Uterus (tissue), 4 donors: ENCODE measurements around the gene ZNF3. TPM values are rescaled to one million over a fixed set of nuclear protein-coding genes. Genes with fewer than 3 reads are reported as not detected.
A peak's percentile ranks its signal among the peaks of the same experiment; 100 is the strongest.

Experiments used
- DNase-seq, 2 donors: peaks; one replicate each; pipeline ENCODE4 v3.0.0-alpha.2; 2019 to 2020
- H3K27ac ChIP-seq, 2 donors: fragments of 200-600 bp; sonication (generic); 1 replicate in 1 of 2; 2 replicates in 1 of 2; pipeline ENCODE4 v1.5.1; 2016 to 2018
- H3K27me3 ChIP-seq, 2 donors: fragments of 200-600 bp; sonication (generic); one replicate each; pipeline ENCODE4 v1.5.1; 2018 to 2019; ENCODE audit warnings: control low read depth in 1 of 2
- H3K36me3 ChIP-seq, 2 donors: fragments of 200-600 bp; sonication (generic); one replicate each; pipeline ENCODE4 v1.5.1; 2019; ENCODE audit warnings: control low read depth in 1 of 2
- H3K4me1 ChIP-seq, 2 donors: fragments of 200-600 bp; sonication (generic); one replicate each; pipeline ENCODE4 v1.5.1; 2018 to 2019; ENCODE audit warnings: control low read depth in 1 of 2
- H3K4me3 ChIP-seq, 2 donors: fragments of 200-600 bp; sonication (generic); 1 replicate in 1 of 2; 2 replicates in 1 of 2; pipeline ENCODE4 v1.5.1; 2018 to 2019; ENCODE audit warnings: mild to moderate bottlenecking in 1 of 2
- H3K9me3 ChIP-seq, 2 donors: fragments of 200-600 bp; sonication (generic); one replicate each; pipeline ENCODE4 v1.5.1; 2019; ENCODE audit warnings: control low read depth in 1 of 2
- POLR2A ChIP-seq, 2 donors: fragments of 450-650 bp; IDR thresholded peaks; one replicate each; pipeline ENCODE4 v1.6.1; 2016; ENCODE audit warnings: antibody characterized with exemption in 2 of 2, mild to moderate bottlenecking in 1 of 2, moderate library complexity in 1 of 2
- intact Hi-C: fragments of 100-400 bp; cut with DNase I; formaldehyde crosslinking; loops from one replicate; pipeline ENCODE4 v1.15.1; 2023; ENCODE audit warnings: low total_unique reads
- total RNA-seq, 4 donors: library from RNA; depleted of rRNA in 3 of 4; stranded (reverse); fragments of >200 nt in 3 of 4; gene quantifications; one replicate each; pipeline versions ENCODE4 v1.1.0 to v1.2.4, GENCODE V29; 2014 to 2023
- TF ChIP-seq, protein P1 (sequence below), 4 experiments: fragments of 200-600 bp in 2 of 4; fragments of 450-650 bp in 2 of 4; sonication (generic) in 2 of 4; IDR thresholded peaks; one replicate each; pipeline ENCODE4 v1.5.1; 2016 to 2019; ENCODE audit warnings: antibody characterized with exemption in 4 of 4, mild to moderate bottlenecking in 2 of 4, moderate library complexity in 1 of 4
- donor health status: DM: yes; HTN: yes; CAD: no.

The ZNF3 gene
- total RNA-seq, 4 donors from 2014 or later = 10.9 to 69.4 (median 50.3) TPM

DNA sequence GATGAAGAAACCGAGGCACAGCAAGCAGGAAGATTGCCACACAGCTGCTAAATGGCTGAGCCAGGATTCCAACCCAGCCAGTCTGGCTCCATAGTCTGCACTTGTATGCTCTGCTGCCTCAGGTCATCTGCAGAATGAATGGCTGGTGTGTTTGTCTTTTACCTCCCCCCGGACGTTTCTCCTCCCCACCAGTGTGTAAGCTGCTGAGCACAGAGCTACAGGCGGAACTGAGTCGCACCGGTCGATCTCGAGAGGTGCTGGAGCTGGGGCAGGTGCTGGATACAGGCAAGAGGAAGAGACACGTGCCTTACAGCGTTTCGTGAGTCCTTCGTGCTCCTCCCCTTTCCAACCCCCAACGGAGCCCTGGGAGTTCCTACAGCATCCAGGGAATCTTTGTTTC, 40.5 kb upstream of the ZNF3 start:
- Histone ChIP-seq H3K27ac (no peak overlapping the region), H3K36me3 (no peaks in the 10 kb centered on the region), H3K4me1 (peaks cover 4 to 6% of the 10 kb centered on the region in 2 donors), H3K9me3 (no peaks in the 10 kb centered on the region), H3K4me3 (no peak overlapping the region), H3K27me3 (no peaks in the 10 kb centered on the region)
- intact Hi-C loops = no loop called here
- no peak for TF ChIP-seq POLR2A (IDR thresholded peaks at IDR 0.05)
- TF ChIP-seq, protein P1, sequence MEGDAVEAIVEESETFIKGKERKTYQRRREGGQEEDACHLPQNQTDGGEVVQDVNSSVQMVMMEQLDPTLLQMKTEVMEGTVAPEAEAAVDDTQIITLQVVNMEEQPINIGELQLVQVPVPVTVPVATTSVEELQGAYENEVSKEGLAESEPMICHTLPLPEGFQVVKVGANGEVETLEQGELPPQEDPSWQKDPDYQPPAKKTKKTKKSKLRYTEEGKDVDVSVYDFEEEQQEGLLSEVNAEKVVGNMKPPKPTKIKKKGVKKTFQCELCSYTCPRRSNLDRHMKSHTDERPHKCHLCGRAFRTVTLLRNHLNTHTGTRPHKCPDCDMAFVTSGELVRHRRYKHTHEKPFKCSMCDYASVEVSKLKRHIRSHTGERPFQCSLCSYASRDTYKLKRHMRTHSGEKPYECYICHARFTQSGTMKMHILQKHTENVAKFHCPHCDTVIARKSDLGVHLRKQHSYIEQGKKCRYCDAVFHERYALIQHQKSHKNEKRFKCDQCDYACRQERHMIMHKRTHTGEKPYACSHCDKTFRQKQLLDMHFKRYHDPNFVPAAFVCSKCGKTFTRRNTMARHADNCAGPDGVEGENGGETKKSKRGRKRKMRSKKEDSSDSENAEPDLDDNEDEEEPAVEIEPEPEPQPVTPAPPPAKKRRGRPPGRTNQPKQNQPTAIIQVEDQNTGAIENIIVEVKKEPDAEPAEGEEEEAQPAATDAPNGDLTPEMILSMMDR (IDR thresholded peaks at IDR 0.05) = no peak
- no peak for DNase-seq

DNA sequence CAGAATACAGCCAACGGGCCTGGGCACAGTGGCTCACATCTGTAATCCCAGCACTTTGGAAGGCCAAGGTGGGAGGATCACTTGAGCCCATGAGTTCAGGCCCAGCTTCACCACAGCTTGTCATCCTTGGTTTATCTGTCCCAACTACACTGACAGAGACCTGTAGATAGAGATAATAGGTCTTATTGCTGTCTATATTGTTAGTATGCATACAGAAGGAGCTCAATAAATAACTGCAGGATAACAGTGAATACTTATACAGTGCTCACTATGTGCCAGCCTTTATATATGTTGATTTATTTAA, 39.2 kb upstream of the ZNF3 start:
- Histone ChIP-seq H3K36me3 (no peaks in the 10 kb centered on the region), H3K27me3 (no peaks in the 10 kb centered on the region), H3K4me3 (peak overlapping the region in 1 of 2 donors; percentile 74), H3K27ac (peak overlapping the region; percentile 84 to 94), H3K4me1 (peaks cover 4 to 6% of the 10 kb centered on the region in 2 donors), H3K9me3 (no peaks in the 10 kb centered on the region)
- no peak for DNase-seq
- TF ChIP-seq POLR2A (IDR thresholded peaks at IDR 0.05) = no peak
- TF ChIP-seq, protein P1 (IDR thresholded peaks at IDR 0.05) = no peak
- intact Hi-C loops = no loop called here

DNA sequence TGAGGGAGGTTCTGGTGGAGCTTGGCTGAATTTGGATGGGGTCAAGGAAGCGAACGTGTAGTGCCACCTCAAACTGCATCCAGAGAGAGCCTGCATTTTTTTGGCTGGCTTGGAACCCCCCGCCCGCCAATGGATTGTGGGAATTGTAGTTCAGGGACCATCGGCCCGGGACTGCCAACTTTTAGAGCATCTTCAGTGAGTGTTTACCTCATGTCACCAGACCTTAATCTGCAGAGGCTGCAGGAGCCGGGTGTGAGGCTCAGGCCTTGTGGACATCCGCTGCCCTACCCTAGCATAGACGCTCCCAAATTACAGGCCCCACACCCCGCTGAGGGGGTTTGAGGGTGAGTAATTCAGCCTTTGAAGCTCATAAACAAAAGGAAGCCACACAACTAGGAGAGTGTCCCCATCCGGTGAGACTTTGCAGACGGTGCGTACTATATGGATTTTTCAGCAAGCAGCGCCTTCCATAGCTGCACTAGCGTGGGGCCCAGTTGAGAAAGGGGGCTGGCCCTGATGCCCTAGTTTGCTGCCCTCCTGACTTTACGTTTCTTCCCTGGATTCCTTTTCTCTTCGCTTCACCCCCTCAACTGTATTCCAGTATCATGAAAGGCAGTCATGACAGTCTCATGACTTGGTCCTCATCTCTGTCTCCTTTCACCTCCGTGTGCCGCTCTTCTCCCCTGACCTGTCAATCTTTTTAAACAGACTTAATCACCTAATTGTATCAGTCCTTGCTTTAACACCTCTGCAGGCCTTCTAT, 38.6 kb upstream of the ZNF3 start:
- peak overlapping the region; percentile 84 to 94 for H3K27ac ChIP-seq
- DNase-seq = peak; percentile 75 to 80
- H3K4me1 ChIP-seq = peaks cover 4 to 6% of the 10 kb centered on the region in 2 donors
- H3K9me3 ChIP-seq = no peaks in the 10 kb centered on the region
- intact Hi-C loops = no loop called here
- H3K4me3 ChIP-seq = peak overlapping the region; percentile 74 to 83
- H3K27me3 ChIP-seq = no peaks in the 10 kb centered on the region
- TF ChIP-seq POLR2A (IDR thresholded peaks at IDR 0.05) = no peak
- TF ChIP-seq, protein P1 (IDR thresholded peaks at IDR 0.05) = no peak
- H3K36me3 ChIP-seq = no peaks in the 10 kb centered on the region

DNA sequence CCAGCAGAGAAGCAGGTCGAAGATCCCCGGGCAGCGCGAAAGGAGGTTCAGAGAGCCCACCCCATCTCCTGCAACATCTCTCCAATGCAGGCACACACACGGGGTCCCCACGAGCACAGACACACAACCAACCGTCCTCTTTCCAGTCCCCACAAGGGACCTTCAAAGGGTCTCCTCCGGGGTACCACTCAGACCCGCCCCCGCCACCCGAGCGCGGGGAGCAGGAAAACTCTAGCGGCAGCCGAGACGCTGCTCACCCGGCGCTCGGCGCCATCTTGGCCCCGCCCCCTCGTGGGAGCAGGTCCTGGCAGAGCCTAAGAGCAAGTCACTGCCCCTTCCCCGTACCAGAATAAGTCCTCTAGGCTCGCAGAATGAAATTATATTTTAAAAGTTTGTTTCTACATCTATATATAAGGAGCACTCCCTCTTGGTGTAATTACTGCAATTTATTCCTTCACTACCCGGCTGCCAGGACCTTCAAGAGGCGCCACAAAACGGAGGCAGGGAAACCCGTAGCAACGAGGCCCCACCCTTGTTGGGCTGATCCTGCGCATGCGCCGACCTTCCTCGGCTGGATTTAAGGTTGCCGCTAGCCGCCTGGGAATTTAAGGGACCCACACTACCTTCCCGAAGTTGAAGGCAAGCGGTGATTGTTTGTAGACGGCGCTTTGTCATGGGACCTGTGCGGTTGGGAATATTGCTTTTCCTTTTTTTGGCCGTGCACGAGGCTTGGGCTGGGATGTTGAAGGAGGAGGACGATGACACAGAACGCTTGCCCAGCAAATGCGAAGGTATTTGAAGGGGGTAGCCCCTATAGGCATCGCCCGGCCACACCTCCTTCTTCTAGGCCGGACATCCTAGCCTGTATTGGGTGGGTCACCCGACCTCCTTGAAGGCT, 37.8 kb upstream of the ZNF3 start, which contains the start of the genes CNPY4 and TAF6:
TSS of gene CNPY4 (plus strand) at position 563 of the 898 bp plus-strand sequence. CDS start at position 674, 111 bp downstream.
TSS of gene TAF6 (minus strand) at position 287 of the 898 bp plus-strand sequence. CDS start 5,149 bp downstream, outside the sequence.
- peak in 1 of 2 donors; percentile 57 for TF ChIP-seq POLR2A (IDR thresholded peaks at IDR 0.05)
- TF ChIP-seq, protein P1 (IDR thresholded peaks at IDR 0.05) = peak in 2 of 4 experiments; percentile 17 to 20
- Histone ChIP-seq H3K36me3 (no peaks in the 10 kb centered on the region), H3K4me1 (peaks cover 4 to 6% of the 10 kb centered on the region in 2 donors), H3K4me3 (peak within 1 kb of the TSS; percentile 74 to 83), H3K27ac (peak within 1 kb of the TSS; percentile 84 to 94), H3K27me3 (no peaks in the 10 kb centered on the region), H3K9me3 (no peaks in the 10 kb centered on the region)
- intact Hi-C loops = no loop called here
- peak; percentile 96 to 97 for DNase-seq
